Measurements from ENCODE around the gene KCTD10. TPM values are rescaled to one million over a fixed set of nuclear protein-coding genes. Genes with fewer than 3 reads are reported as not detected.

Gene KCTD10
- total RNA-seq, 4 donors from 2014 or later: 31.5 to 62.8 (median 46.5) TPM

GRCh38 chr12:109467978-109468676 is 9.0 kb downstream of the KCTD10 start:
- no peak for DNase-seq
- Histone ChIP-seq H3K27me3 (no peaks in the 10 kb centered on the region), H3K9me3 (no peaks in the 10 kb centered on the region), H3K4me1 (peaks cover 17 to 94% (median 65%) of the 10 kb centered on the region in 3 donors), H3K27ac (peak overlapping the region; percentile 12 to 98 (median 46)), H3K36me3 (peaks cover 12 to 74% (median 13%) of the 10 kb centered on the region in 3 donors), H3K4me3 (no peak overlapping the region)
- no peak for TF ChIP-seq POLR2A (IDR thresholded peaks at IDR 0.05)
- no peak for TF ChIP-seq CTCF (IDR thresholded peaks at IDR 0.05)
- intact Hi-C loops (cut with DNase I): no loop called here
- 67 to 74% methylated on average over 5 to 6 of the region's 8 CpGs for WGBS, 2 donors

GRCh38 chr12:109466821-109467220 is 10.3 kb downstream of the KCTD10 start:
- TF ChIP-seq CTCF (IDR thresholded peaks at IDR 0.05) (no peak), POLR2A (IDR thresholded peaks at IDR 0.05) (no peak)
- H3K4me3 ChIP-seq: no peak overlapping the region
- 100% methylated on average over 1 of the region's 3 CpGs; no CpG with 5 or more reads in 1 of the 2 donors for WGBS, 2 donors
- DNase-seq: no peak
- H3K9me3 ChIP-seq: no peaks in the 10 kb centered on the region
- H3K27ac ChIP-seq: peak overlapping the region; percentile 0 to 98 (median 46)
- intact Hi-C loops (cut with DNase I): no loop called here
- H3K36me3 ChIP-seq: peaks cover 12 to 67% (median 13%) of the 10 kb centered on the region in 3 donors
- peaks cover 30 to 97% (median 74%) of the 10 kb centered on the region in 3 donors for H3K4me1 ChIP-seq
- no peaks in the 10 kb centered on the region for H3K27me3 ChIP-seq

- Histone ChIP-seq H3K4me3 (no peak overlapping the region), H3K27me3 (no peaks in the 10 kb centered on the region), H3K36me3 (peaks cover 12 to 64% (median 13%) of the 10 kb centered on the region in 3 donors), H3K9me3 (no peaks in the 10 kb centered on the region), H3K27ac (peak overlapping the region in 3 of 4 donors; percentile 24 to 98 (median 68)), H3K4me1 (peaks cover 35 to 99% (median 77%) of the 10 kb centered on the region in 3 donors)
- WGBS, 2 donors: 79 to 91% methylated on average over 2 of the region's 2 CpGs
- intact Hi-C loops (cut with DNase I): no loop called here
- no peak for TF ChIP-seq POLR2A (IDR thresholded peaks at IDR 0.05)
- TF ChIP-seq CTCF (IDR thresholded peaks at IDR 0.05): no peak
- DNase-seq: no peak
Measured at GRCh38 chr12:109466305-109466704, 10.8 kb downstream of the KCTD10 start.

GRCh38 chr12:109464642-109465351 is 12.3 kb downstream of the KCTD10 start:
- no peaks in the 10 kb centered on the region for H3K9me3 ChIP-seq
- H3K27me3 ChIP-seq: no peaks in the 10 kb centered on the region
- peak overlapping the region; percentile 84 to 98 (median 92) for H3K27ac ChIP-seq
- H3K36me3 ChIP-seq: peaks cover 10 to 59% (median 20%) of the 10 kb centered on the region in 3 donors
- H3K4me1 ChIP-seq: peaks cover 46 to 99% (median 78%) of the 10 kb centered on the region in 3 donors
- DNase-seq: no peak
- intact Hi-C loops (cut with DNase I): no loop called here
- no peak overlapping the region for H3K4me3 ChIP-seq
- 87 to 93% methylated on average over 11 to 14 of the region's 14 CpGs for WGBS, 2 donors
- TF ChIP-seq CTCF (IDR thresholded peaks at IDR 0.05) (no peak), POLR2A (IDR thresholded peaks at IDR 0.05) (no peak)

- H3K4me1 ChIP-seq: peaks cover 46 to 99% (median 83%) of the 10 kb centered on the region in 3 donors
- 62% methylated on average over 5 of the region's 5 CpGs; no CpG with 5 or more reads in 1 of the 2 donors for WGBS, 2 donors
- peak overlapping the region; percentile 84 to 98 (median 92) for H3K27ac ChIP-seq
- H3K4me3 ChIP-seq: peak overlapping the region in 1 of 4 donors; percentile 48
- TF ChIP-seq CTCF (IDR thresholded peaks at IDR 0.05): no peak
- no peak for TF ChIP-seq POLR2A (IDR thresholded peaks at IDR 0.05)
- no peaks in the 10 kb centered on the region for H3K27me3 ChIP-seq
- intact Hi-C loops (cut with DNase I): no loop called here
- H3K36me3 ChIP-seq: peaks cover under 1 to 58% (median 21%) of the 10 kb centered on the region in 3 donors
- H3K9me3 ChIP-seq: no peaks in the 10 kb centered on the region
- no peak for DNase-seq
Measured at GRCh38 chr12:109463756-109464155, 13.3 kb downstream of the KCTD10 start.
